ENCODE results near the gene AVPI1.
"Not testable (repeated sequence)": the region's sequence is repeated elsewhere in the genome, so short reads cannot be mapped to it uniquely, and the experiment has no call there.

The AVPI1 gene

DNA sequence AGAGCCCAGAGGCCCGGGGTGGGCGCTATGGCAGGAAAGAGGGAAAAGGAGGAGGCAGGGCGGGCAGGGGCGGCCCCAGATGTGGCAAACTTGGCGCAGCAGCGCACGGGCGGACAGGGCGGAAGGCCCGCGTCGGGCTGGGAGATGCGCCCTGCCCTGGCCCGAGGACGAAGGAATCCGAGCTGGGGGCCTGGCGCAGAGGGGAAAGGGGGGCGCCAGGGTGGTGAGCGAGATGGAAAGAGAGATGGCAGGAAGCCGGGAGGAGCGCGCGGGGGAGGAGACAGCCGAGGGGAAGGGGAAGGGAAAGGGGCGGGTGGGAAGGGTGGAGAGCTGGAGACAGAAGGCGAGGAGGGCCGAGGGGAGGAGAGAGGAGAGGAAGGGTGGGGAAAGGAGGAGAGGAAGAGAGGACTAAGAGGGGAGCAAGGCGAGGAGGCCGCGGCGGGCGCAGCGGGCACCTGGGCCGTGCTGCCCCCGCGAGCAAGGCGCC is 26.3 kb upstream of the AVPI1 start, which contains the start of gene MARVELD1:
MARVELD1 (plus strand) TSS at position 392 of the 487 bp plus-strand sequence. CDS start 147 bp downstream, outside the sequence.
- no peak for DNase-seq (ENCODE audit: extremely low read depth in 1 of 2, low read depth in 1 of 2)

DNA sequence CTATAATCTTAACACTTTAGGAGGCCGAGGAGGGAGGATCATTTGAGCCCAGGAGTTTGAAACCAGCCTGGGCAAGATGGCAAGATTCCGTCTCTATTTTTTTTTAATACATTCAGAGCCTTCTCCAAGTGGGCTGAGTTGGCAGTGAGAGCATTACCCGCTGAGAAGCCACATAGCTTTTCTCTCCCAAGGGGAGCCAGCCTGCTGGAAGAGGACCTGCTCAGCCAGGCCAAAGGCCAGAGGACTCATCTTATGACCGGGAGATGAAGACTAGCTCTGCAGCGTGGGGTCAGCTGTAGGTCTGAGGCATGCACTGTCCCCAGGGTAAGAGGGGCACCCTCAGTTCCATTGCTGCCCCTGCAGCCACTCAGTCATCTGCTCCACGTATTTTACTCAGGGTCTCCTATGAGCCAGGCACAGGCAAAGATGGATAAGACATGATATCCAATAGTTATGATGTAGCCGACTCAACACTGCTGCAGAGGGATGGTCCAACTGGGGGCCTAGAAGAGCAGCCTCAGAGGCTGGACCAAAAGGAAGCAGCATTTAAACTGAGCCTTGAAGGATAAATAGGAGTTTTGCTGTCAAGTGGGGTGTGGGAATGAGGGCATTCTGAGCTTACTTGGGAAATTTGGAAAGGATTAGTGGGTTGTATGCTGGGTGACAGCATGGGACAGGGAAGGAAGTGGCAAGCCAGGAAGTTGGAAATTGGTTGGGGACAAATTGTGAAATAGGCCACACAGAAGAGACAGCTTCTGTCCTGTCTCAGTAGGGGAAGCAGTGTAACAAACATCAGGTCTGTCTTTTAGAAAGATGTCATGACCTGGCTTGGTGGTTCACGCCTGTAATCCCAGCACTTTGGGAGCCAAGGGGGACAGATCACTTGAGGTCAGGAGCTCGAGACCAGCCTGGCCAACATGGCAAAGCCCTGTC is 24.9 kb upstream of the AVPI1 start:
- no peak for DNase-seq (ENCODE audit: extremely low read depth in 1 of 2, low read depth in 1 of 2)

DNA sequence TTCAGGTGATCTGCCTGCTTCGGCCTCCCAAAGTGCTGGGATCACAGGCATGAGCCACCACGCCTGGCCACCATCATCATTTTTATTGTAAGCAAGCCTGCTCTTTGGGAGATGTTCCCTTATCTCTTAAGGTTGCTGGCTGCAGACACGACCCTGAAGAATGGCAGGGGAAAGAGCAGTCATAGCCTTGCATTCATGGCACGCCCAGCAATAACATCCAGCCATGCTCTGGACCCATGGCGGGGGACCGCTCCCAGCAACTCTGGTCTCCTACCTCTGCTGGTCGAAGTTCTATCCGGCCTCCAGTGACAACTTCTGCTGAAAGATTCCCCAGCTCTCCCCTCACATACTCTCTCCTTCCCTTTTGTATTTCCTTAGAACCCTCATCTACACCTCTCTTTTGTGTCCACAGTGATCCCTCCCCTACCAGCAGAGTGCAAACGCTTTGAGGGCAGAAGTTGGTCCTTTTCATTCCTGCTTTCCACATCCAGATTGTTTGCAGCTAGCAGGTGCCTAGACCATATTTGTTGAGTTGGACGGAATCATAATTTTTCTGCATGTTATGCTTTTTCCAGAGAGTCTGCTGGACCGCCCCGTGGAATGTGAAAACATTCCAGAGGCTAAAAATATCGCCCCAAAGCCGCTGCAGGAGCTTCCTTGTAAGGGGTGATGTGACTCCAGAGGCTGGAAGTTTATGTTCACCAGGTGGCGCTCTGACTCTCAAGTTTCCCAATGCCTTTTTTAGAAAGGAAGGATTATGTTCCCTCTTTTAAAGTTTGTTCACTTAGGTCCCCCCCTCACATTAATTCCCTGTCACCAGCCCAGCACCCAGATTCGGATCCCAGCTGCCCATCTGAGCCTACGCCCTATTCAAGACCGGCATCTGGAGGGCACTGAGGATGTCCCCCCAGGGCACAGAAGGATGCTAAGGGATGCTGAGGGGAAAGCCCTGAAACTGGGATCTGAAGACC is 22.2 kb upstream of the AVPI1 start:
- DNase-seq (ENCODE audit: extremely low read depth in 1 of 2, low read depth in 1 of 2), result no peak

DNA sequence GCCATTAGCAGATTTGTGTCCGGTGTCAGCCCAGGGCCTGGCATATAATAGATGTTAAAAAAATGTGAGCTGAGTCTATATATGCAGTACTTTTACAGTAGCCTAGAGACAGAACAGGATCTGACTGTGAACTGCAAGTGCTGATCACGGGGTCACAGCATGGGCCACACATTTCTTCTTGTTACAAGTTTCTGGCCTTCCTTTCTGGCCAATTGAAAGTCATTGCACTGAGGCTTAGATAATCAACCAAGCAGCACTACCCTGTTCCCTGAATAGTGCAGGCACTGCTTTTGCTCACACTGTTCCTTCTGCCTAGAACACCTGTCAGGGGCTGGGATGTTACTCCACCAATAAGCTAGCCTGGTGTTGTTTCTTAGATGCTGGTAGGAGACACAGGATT is 21.1 kb upstream of the AVPI1 start:
- no peak for DNase-seq (ENCODE audit: extremely low read depth in 1 of 2, low read depth in 1 of 2)

DNA sequence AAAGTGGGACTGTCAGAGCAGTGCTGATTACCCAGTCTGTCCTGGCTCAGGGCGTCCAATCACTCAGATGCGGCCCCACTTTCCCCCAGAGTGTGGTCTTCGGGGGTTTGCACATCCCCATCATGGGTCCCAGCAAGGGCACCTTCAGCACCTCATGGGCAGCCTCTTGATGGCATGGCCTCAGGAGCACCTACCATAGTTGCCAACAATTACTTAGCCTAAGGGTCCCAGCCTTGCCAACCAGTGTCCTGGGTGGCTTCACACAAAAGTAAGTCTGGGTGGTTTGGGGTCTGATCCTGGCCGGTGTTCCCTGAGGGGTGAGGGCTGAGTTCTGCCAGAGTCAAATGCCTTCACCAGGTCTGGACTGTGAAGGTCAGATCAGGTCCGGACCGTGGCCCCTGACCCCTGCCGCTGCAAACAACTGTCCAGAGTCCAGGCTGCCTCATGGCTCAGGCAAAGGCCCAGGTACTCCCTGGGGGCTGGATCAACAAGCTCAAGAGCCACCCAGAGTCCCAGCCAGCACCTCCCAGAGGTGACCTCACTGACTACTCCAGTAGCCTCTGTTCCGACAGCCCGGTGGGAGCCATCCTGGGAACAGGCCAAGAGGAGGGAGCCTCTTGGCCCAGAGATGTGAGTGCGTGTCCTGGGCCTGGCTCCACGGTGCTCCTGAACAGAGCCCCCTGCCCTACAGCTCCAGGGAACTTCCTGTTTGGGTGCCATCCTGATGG is 20.3 kb upstream of the AVPI1 start:
- DNase-seq (ENCODE audit: extremely low read depth in 1 of 2, low read depth in 1 of 2), result no peak

DNA sequence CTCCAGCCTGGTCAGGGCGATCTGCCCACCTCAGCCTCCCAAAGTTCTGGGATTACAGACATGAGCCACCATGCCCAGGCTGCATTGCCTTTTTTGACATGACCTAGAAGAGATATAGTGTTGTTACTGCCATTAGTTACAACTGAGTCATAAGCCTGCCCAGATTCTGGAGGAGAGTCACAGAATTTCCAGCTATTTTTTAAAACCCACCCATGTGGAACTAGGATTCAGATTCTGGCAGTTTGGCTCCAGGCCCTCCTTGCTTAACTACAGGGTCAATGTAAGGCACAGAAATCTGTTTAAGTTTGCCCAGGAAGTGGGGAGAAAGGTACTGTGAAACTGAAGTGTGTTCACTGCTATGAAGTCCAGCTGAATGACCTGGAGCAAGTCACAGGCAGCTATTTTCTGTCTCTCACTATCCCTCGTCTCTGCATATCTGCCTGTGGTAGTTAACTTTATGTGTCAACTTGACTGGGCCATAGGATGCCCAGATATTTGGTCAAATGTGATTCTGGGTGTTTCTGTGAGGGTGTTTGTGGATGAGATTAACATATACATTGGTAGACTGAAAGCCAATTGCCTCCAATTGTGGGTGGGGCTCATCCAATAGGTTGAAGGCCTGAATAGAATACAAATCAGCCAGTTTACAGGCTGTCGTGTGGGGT is 18.1 kb upstream of the AVPI1 start:
- no peak for DNase-seq (ENCODE audit: extremely low read depth in 1 of 2, low read depth in 1 of 2)

DNA sequence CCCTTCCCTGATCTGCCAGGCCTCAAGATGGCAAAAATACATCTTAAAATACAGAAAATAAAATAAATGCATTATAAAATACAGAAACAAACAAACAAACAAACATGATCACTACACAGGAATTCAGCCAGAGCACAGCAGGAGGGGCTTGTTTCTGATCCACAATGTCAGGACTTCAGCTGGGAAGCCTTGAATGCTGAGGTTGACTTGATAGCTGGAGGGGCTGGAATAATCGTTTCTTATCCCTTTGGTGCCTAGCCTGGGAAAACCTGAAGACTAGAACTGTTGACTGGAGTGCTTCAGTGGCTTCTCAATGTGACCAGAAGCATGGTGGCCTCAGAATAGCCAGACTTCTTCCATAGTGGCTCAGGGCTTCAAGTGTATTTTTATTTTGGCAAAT is 17.3 kb upstream of the AVPI1 start:
- no peak for DNase-seq (ENCODE audit: extremely low read depth in 1 of 2, low read depth in 1 of 2)

DNA sequence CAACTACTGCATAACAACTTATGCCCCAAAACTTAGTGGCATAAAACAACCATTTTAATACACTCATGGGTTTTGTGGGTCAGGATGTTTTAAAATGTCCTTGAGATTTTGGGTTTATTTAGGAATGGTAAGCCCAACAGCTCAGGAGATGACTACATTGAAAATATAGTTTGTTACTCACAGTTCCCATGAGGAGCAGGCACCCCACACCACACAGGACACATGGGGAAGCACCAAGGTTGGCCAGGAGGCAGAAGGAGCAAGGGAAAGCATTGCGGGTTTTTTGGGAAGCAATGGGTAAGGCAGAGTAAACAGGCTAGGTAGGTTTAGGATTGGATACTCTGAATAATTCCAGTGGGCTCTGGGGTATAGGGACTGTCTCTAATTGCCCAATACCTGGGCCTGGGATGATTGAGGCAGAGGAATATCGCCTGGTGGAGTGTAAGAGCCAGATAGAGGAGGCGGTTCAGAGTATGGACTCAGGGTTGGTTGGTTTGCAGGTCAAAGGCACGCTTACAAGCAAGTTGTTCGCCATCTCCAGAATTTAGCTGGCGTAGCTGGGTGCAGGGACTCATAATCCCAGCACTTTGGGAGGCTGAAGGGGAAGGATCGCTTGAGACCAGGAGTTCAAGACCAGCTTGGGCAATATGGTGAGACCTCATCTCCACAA is 16.5 kb upstream of the AVPI1 start:
- DNase-seq (ENCODE audit: extremely low read depth in 1 of 2, low read depth in 1 of 2), result no peak

DNA sequence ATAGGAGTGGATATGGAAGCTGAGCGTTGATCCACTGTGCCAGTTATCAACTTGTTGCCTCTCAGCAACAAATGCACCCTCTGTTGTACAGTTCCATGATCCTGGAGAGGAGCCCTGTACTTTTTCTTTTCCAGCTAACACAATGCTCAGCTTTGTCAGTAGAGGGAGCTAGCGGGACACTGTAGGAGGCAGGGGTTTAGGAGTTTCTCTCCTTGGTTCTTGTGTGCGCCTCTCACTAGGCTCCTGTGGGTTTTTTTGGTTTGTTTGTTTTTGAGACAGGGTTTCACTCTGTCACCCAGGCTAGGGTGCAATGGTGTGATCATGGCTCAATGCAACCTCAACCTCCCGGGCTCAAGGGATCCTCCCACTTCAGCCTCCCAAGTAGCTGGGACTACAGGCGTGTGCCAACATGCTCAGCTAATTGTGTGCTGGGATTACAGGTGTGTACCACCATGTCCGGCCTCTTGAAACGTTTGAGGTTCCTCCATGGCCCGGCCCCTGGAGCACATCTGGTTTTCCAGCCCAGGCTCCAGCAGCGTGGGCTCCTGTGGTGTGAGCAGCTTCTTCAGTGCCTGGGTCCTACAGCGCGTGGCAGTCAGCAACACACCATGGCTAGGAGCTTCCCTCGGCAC is 14.5 kb upstream of the AVPI1 start:
- no peak for DNase-seq (ENCODE audit: extremely low read depth in 1 of 2, low read depth in 1 of 2)

DNA sequence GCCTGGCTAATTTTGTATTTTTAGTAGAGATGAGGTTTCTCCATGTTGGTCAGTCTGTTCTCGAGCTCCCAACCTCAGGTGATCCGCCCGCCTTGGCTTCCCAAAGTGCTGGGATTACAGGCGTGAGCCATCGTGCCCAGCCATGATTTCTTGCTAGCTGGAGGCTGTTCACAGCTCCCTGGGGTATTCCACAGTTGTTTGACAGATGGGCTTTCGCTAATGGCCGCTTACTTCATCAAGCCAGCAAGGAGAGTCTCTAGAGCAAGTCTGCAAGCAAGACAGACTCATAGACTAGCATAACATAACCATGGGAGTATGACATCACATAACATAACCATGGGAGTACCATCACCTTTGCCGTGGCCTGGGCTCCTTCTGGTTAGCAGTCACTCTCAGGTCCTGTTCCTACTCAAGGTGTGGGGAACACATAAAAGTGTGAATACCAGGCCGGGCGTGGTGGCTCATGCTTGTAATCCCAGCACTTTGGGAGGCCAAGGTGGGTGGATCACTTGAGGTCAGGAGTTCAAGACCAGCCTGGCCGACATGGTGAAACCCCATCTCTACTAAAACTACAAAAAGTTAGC is 11.1 kb upstream of the AVPI1 start:
- DNase-seq (ENCODE audit: extremely low read depth in 1 of 2, low read depth in 1 of 2), result not testable (repeated sequence)

DNA sequence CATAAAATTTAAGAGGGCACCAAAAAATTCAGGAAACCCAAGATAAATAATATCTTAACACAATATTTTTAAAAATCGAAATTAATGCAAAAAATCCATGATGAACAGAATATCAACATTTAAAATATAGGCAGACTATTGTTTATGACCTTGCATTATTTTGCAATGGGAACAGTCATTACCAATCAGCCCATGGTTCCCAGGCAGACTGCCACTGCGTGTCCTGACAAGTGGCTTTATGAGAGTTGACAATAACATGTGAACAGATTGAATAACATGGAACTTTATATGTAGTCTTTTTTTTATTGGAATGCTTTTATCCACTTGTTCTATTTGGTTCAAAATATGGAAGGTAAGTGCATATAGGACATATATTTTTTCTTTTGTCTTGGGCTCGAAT is 3.1 kb upstream of the AVPI1 start:
- DNase-seq (ENCODE audit: extremely low read depth in 1 of 2, low read depth in 1 of 2), result no peak

DNA sequence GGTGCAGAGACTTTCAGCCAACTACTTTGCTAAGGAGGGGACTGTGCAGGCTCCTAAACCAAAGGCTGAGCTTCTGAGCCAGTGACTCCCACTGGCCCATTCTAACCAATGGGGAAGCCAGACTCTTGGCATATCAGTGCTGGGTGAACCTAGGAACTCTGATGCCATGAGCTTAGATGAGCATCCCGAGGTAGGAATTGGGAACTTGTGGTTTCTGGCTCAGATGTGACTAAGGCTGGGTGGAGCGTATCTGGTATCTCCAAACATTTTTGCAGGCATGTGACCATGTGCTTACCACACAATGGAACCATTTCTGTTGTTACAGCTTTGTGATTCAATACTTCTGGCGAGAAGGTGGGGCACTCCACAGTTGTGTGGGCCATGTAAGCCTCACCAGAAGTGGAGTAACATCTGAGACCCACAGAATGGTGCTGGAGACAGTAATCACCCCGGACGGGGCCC is 2.5 kb upstream of the AVPI1 start:
- DNase-seq (ENCODE audit: extremely low read depth in 1 of 2, low read depth in 1 of 2), result no peak

DNA sequence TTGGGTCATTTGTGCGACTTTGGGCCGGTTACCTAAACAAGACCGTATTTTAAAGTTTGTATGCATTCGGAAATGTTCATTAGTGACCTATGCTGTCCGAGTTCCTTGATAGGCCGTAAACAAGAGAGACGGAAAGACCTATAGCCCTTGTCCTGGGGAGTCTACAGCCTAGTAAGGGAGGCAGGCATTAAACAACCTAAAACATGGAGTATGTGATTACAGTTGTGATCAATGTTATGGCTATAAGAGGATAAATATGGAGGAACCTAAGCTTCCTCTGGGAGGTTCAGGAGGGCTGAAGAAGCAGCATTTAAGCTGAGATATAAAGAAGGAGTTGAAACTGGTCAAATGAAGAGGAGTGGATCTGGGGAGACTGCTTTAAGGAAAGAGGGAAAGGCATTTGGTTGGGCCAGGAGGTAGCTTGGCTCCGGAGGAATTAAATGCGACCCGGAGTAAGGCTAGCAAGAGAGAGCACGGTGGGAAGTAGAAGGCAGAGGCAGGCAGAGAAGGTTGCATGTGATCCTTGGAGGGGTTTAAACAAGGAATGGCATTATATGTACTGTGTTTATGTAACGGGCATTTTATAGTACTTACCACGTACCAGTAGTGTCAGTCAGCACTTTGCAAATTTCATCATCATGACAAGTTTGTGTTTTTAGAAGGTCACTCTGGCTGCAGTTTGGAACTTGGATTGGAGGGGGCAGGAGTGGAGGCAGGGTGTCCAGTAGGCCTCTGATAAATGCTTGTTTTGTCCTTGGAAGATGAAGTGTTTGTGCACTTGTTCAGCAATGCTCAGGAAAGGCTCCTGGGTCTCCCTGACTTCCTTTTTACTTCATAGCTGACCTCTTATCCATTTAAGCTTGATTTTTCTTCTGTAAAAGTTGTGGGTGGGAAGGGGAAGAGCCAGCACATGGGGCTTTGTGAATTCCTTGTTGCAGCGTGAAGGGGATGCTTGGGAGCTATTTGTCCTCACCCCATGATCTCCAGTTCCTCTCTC is 1.0 kb upstream of the AVPI1 start:
- no peak for DNase-seq (ENCODE audit: extremely low read depth in 1 of 2, low read depth in 1 of 2)

DNA sequence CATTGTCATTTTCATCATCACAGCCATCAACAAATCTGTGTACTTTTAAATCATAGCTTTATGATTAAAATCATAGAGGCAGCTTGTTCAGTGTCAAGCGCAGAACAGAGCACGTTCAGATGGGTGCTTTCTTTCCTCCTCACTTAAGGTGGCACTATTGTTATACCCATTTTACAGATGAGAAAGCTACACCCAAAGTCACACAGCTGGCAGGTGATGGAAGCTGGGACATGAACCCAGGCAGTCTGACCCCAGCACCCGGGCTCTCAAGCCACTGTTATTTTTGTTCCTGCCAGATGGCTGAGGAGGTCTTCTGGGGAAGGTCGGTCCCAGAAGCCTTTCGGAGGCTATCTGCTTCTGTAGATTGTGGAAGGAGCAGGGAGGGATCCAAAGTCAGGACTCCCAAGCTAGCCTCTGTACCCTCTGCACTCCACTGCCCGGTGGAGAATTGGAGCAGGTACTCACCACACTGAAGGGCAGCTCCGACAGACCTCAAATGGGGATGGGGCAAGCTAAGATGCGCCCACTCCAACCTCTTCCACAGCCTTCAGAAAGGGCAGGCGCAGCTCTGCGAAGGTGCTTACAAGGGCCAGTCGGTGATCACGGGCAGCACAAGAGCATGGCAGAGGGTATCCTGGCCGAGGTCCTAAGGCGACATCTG is 610 bp downstream of the AVPI1 start:
- no peak for DNase-seq (ENCODE audit: extremely low read depth in 1 of 2, low read depth in 1 of 2)

DNA sequence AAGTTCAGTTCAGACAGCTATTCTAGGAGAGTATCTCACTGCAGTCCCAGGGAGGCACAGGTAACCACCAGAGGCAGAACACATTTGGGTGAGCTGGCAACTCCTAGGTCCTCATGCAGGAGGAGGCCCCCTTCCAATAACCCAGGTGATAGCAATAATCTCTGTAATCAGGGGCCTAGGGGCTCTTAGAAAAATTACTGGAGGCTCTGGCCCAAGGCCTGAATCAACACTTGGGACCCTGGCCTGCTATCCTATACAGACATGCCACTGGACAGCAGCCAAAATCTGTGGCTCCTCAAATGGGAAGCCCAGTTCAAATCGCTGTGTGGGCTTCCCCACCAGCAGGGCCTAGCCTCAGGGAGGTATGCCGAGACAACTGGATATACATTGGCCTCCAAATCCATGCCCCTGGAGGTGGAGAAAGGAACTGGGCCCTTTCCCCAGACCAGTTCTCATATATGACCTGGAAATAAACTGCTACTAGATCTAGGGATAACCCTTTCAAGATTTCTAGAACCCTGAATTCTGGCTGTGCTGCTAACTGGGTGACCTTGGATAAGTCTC is 1.6 kb downstream of the AVPI1 start:
- DNase-seq (ENCODE audit: extremely low read depth in 1 of 2, low read depth in 1 of 2), result no peak

DNA sequence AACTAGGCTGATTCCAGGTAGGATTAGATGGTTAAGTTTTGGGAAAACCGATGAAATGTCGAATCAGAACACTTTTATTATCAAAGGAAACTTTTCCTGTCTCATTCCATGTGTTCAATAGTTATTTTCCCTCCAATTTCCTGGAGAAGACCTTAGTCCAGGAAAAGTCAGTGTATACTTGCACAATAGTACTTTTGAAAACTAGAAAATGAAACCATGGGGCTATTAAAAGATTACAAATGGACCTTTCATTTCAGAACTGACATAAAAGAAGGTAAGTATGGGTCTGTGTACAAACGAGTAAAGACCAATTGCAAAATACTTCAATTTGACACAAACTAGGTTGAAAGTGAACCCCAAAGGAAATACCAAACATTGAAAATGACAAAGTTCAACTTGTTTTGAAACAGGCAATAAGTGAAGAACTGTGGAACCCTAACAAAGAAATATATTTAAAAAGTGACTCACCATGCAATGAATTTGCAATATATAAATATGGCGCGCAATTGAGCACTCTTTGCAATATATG is 2.1 kb downstream of the AVPI1 start:
- DNase-seq (ENCODE audit: extremely low read depth in 1 of 2, low read depth in 1 of 2), result no peak
